Measurements from ENCODE around the gene HS6ST3. TPM values are rescaled to one million over a fixed set of nuclear protein-coding genes. Genes with fewer than 3 reads are reported as not detected.

The HS6ST3 gene
- total and polyA plus RNA-seq, 9 of the 15 experiments (the other 6 are each of a cell fraction or from before 2014, with no cell fraction given) = not detected

- POLR2A ChIA-PET = no interaction called here
- H3K79me2 ChIP-seq (ENCODE audit: control insufficient read depth, insufficient read depth, low read length) = no peaks in the 10 kb centered on the region
- BruUV-seq (replicated peaks) = no TSS peak
- TF ChIP-seq, protein P1, sequence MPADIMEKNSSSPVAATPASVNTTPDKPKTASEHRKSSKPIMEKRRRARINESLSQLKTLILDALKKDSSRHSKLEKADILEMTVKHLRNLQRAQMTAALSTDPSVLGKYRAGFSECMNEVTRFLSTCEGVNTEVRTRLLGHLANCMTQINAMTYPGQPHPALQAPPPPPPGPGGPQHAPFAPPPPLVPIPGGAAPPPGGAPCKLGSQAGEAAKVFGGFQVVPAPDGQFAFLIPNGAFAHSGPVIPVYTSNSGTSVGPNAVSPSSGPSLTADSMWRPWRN (IDR thresholded peaks at IDR 0.05; ENCODE audit: low read depth) = no peak
- TF ChIP-seq DDX20 (tag; IDR thresholded peaks at IDR 0.05; ENCODE audit: low read depth) = no peak
- TF ChIP-seq ETS1 (conservative IDR thresholded peaks at IDR 0.05; ENCODE audit: control insufficient read depth, low read depth, low read length) = no peak
- TF ChIP-seq, protein P2, sequence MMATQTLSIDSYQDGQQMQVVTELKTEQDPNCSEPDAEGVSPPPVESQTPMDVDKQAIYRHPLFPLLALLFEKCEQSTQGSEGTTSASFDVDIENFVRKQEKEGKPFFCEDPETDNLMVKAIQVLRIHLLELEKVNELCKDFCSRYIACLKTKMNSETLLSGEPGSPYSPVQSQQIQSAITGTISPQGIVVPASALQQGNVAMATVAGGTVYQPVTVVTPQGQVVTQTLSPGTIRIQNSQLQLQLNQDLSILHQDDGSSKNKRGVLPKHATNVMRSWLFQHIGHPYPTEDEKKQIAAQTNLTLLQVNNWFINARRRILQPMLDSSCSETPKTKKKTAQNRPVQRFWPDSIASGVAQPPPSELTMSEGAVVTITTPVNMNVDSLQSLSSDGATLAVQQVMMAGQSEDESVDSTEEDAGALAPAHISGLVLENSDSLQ (IDR thresholded peaks at IDR 0.05) = no peak
- TF ChIP-seq, protein P3, sequence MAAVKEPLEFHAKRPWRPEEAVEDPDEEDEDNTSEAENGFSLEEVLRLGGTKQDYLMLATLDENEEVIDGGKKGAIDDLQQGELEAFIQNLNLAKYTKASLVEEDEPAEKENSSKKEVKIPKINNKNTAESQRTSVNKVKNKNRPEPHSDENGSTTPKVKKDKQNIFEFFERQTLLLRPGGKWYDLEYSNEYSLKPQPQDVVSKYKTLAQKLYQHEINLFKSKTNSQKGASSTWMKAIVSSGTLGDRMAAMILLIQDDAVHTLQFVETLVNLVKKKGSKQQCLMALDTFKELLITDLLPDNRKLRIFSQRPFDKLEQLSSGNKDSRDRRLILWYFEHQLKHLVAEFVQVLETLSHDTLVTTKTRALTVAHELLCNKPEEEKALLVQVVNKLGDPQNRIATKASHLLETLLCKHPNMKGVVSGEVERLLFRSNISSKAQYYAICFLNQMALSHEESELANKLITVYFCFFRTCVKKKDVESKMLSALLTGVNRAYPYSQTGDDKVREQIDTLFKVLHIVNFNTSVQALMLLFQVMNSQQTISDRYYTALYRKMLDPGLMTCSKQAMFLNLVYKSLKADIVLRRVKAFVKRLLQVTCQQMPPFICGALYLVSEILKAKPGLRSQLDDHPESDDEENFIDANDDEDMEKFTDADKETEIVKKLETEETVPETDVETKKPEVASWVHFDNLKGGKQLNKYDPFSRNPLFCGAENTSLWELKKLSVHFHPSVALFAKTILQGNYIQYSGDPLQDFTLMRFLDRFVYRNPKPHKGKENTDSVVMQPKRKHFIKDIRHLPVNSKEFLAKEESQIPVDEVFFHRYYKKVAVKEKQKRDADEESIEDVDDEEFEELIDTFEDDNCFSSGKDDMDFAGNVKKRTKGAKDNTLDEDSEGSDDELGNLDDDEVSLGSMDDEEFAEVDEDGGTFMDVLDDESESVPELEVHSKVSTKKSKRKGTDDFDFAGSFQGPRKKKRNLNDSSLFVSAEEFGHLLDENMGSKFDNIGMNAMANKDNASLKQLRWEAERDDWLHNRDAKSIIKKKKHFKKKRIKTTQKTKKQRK (IDR thresholded peaks at IDR 0.05; ENCODE audit: borderline replicate concordance, low read depth, low read length) = no peak
- TF ChIP-seq, protein P4, sequence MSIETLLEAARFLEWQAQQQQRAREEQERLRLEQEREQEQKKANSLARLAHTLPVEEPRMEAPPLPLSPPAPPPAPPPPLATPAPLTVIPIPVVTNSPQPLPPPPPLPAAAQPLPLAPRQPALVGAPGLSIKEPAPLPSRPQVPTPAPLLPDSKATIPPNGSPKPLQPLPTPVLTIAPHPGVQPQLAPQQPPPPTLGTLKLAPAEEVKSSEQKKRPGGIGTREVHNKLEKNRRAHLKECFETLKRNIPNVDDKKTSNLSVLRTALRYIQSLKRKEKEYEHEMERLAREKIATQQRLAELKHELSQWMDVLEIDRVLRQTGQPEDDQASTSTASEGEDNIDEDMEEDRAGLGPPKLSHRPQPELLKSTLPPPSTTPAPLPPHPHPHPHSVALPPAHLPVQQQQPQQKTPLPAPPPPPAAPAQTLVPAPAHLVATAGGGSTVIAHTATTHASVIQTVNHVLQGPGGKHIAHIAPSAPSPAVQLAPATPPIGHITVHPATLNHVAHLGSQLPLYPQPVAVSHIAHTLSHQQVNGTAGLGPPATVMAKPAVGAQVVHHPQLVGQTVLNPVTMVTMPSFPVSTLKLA (conservative IDR thresholded peaks at IDR 0.05) = no peak
- no peak for TF ChIP-seq BHLHE40 (IDR thresholded peaks at IDR 0.05; ENCODE audit: low read length)
- TF ChIP-seq, protein P5, sequence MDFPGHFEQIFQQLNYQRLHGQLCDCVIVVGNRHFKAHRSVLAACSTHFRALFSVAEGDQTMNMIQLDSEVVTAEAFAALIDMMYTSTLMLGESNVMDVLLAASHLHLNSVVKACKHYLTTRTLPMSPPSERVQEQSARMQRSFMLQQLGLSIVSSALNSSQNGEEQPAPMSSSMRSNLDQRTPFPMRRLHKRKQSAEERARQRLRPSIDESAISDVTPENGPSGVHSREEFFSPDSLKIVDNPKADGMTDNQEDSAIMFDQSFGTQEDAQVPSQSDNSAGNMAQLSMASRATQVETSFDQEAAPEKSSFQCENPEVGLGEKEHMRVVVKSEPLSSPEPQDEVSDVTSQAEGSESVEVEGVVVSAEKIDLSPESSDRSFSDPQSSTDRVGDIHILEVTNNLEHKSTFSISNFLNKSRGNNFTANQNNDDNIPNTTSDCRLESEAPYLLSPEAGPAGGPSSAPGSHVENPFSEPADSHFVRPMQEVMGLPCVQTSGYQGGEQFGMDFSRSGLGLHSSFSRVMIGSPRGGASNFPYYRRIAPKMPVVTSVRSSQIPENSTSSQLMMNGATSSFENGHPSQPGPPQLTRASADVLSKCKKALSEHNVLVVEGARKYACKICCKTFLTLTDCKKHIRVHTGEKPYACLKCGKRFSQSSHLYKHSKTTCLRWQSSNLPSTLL (IDR thresholded peaks at IDR 0.05) = no peak
- TF ChIP-seq STAT5A (IDR thresholded peaks at IDR 0.05; ENCODE audit: borderline replicate concordance, low read length) = no peak
- TF ChIP-seq RHOXF2B (CRISPR knock-in tag; conservative IDR thresholded peaks at IDR 0.05) = no peak
- TF ChIP-seq SREBF2 (CRISPR knock-in tag; IDR thresholded peaks at IDR 0.05) = no peak
- TF ChIP-seq TAF1 (IDR thresholded peaks at IDR 0.05; ENCODE audit: control insufficient read depth, extremely low read depth, insufficient read depth, low read length, severe bottlenecking) = no peak
These were observed 758.4 kb downstream of the HS6ST3 start for GRCh38 chr13:96848286-96848685.

More at GRCh38 chr13:96848286-96848685, 758.4 kb downstream of the HS6ST3 start:
- Histone ChIP-seq H3K27me3 (ENCODE audit: control insufficient read depth in 2 of 2, insufficient read depth in 2 of 2, low read length in 2 of 2) (no peaks in the 10 kb centered on the region), H4K20me1 (replicated peaks; ENCODE audit: control insufficient read depth, insufficient read depth, low read length) (no peaks in the 10 kb centered on the region), H3K36me3 (ENCODE audit: control insufficient read depth, insufficient read depth, low read length) (no peaks in the 10 kb centered on the region), H3K4me2 (ENCODE audit: insufficient read depth, low read length) (no peak overlapping the region), H2AFZ (ENCODE audit: low read depth, low read length) (no peak overlapping the region), H3K27ac (ENCODE audit: extremely low read depth, low read depth, low read length) (no peak overlapping the region), H3K9ac (ENCODE audit: insufficient read depth in 1 of 2, low read depth in 2 of 2, low read length in 2 of 2) (no peak overlapping the region), H3K9me1 (ENCODE audit: control insufficient read depth, insufficient read depth, low read length) (no peaks in the 10 kb centered on the region), H3K4me1 (replicated peaks in 1 of 2; ENCODE audit: control insufficient read depth in 2 of 2, insufficient read depth in 2 of 2, low read length in 2 of 2) (no peaks in the 10 kb centered on the region), H3K9me3 (replicated peaks; ENCODE audit: control insufficient read depth, insufficient read depth, low read depth, low read length) (no peaks in the 10 kb centered on the region), H3K4me3 (no peak overlapping the region)
- DNase-seq (ENCODE audit: extremely low read depth in 1 of 4, low spot score in 3 of 4) (no peak), FAIRE-seq (no peak), ATAC-seq (no peak)
- WGBS (ENCODE audit: insufficient coverage, low coverage, missing lambda C conversion rate) = 4% methylated on average over 6 of the region's 6 CpGs
- in situ Hi-C loops (cut with MboI) = no loop called here
- intact Hi-C loops (cut with micrococcal nuclease) = no loop called here
- CTCF ChIA-PET (ENCODE audit: low intra/inter-chr PET ratio) = no interaction called here
